GM23338 (cell line): ENCODE results near the gene CIAO3. TPM values are rescaled to one million over a fixed set of nuclear protein-coding genes. Genes with fewer than 3 reads are reported as not detected.

Experiments
- ATAC-seq: fragments of 200-7000 bp; cut with Tn5 transposase; 3 replicates; pipeline ENCODE4 v1.9.1; 2020
- DNase-seq: peaks from one replicate; pipeline ENCODE4 v3.0.0-alpha.2; 2015; ENCODE audit warnings: low spot score
- H2AFZ ChIP-seq: fragments of 200-600 bp; sonication (generic); 2 replicates; pipeline ENCODE4 v1.8.0; 2016; ENCODE audit warnings: antibody characterized with exemption, mild to moderate bottlenecking, moderate library complexity
- H3F3A ChIP-seq: fragments of 200-600 bp; sonication (generic); replicated peaks from 2 replicates; pipeline ENCODE4 v1.8.0; 2017; ENCODE audit warnings: antibody characterized with exemption, mixed run types, low read depth
- H3K27ac ChIP-seq: fragments of 200-600 bp; sonication (generic); 2 replicates; pipeline ENCODE4 v1.6.1; 2016; ENCODE audit warnings: low read depth
- H3K27me3 ChIP-seq: fragments of 200-600 bp; sonication (generic); 2 replicates; pipeline ENCODE4 v1.8.0; 2016; ENCODE audit warnings: mild to moderate bottlenecking, mixed run types, moderate library complexity; ENCODE audit not compliant: insufficient read depth
- H3K36me3 ChIP-seq: fragments of 200-600 bp; sonication (generic); 2 replicates; pipeline ENCODE4 v1.8.0; 2016; ENCODE audit warnings: mild to moderate bottlenecking; ENCODE audit not compliant: insufficient read depth
- H3K4me1 ChIP-seq: fragments of 200-600 bp; sonication (generic); 2 replicates; pipeline ENCODE4 v1.8.0; 2016; ENCODE audit warnings: mild to moderate bottlenecking, moderate library complexity; ENCODE audit not compliant: insufficient read depth
- H3K4me2 ChIP-seq: fragments of 200-600 bp; sonication (generic); 2 replicates; pipeline ENCODE4 v1.7.1; 2017; ENCODE audit warnings: mixed run types
- H3K4me3 ChIP-seq: fragments of 200-600 bp; sonication (generic); 2 replicates; pipeline ENCODE4 v1.6.1; 2016; ENCODE audit warnings: mixed run types
- H3K79me2 ChIP-seq: fragments of 200-600 bp; sonication (generic); replicated peaks from 2 replicates; pipeline ENCODE4 v1.8.0; 2017; ENCODE audit warnings: mild to moderate bottlenecking; ENCODE audit not compliant: insufficient read depth
- H3K9me2 ChIP-seq: fragments of 200-600 bp; sonication (generic); 2 replicates; pipeline ENCODE4 v1.8.0; 2017; ENCODE audit not compliant: insufficient read depth
- H4K20me1 ChIP-seq: fragments of 200-600 bp; sonication (generic); replicated peaks from 2 replicates; pipeline ENCODE4 v1.8.0; 2017; ENCODE audit warnings: mild to moderate bottlenecking; ENCODE audit not compliant: insufficient read depth
- H3K27ac Mint-ChIP-seq: 2 replicates; pipeline ENCODE4 v1.8.0; 2020; ENCODE audit warnings: inconsistent platforms, mild to moderate bottlenecking, moderate library complexity, mixed read lengths
- H3K27me3 Mint-ChIP-seq: 3 replicates; pipeline ENCODE4 v1.8.0; 2022; ENCODE audit warnings: low read depth, mild to moderate bottlenecking, moderate library complexity, mixed read lengths, inconsistent platforms; ENCODE audit not compliant: insufficient read depth, poor library complexity
- H3K36me3 Mint-ChIP-seq: 3 replicates; pipeline ENCODE4 v1.8.0; 2021; ENCODE audit warnings: low read depth, mild to moderate bottlenecking, inconsistent platforms, moderate library complexity, mixed read lengths
- H3K4me1 Mint-ChIP-seq: 3 replicates; pipeline ENCODE4 v1.8.0; 2020; ENCODE audit warnings: mild to moderate bottlenecking, inconsistent platforms, mixed read lengths
- H3K4me3 Mint-ChIP-seq: 3 replicates; pipeline ENCODE4 v1.8.0; 2021; ENCODE audit warnings: moderate library complexity, mild to moderate bottlenecking, inconsistent platforms, mixed read lengths
- H3K9me3 Mint-ChIP-seq: 3 replicates; pipeline ENCODE4 v1.8.0; 2020; ENCODE audit warnings: moderate library complexity, mild to moderate bottlenecking, inconsistent platforms, mixed read lengths
- CREB1 ChIP-seq: fragments of 250-450 bp; sonication (Bioruptor Pico); IDR thresholded peaks from 2 replicates; pipeline ENCODE4 v1.5.0; 2020; ENCODE audit warnings: low read depth, mild to moderate bottlenecking, moderate library complexity
- CTCF ChIP-seq, 2 experiments: fragments of 200-600 bp in 1 of 2; sonication (generic) in 1 of 2; conservative IDR thresholded peaks; 2 replicates each; pipeline versions ENCODE4 v1.5.1 to v1.6.1; 2016 to 2017; ENCODE audit warnings: antibody characterized with exemption in 2 of 2, low read depth in 2 of 2, mild to moderate bottlenecking in 2 of 2, moderate library complexity in 1 of 2
- ETS1 ChIP-seq: IDR thresholded peaks from 2 replicates; pipeline ENCODE4 v1.6.1; 2016; ENCODE audit warnings: antibody characterized with exemption
- EZH2 ChIP-seq: fragments of 200-600 bp; sonication (generic); IDR thresholded peaks from one replicate; pipeline ENCODE4 v1.8.0; 2017; ENCODE audit warnings: antibody characterized with exemption, mild to moderate bottlenecking, low read depth; ENCODE audit not compliant: unreplicated experiment
- JUNB ChIP-seq: IDR thresholded peaks from one replicate; pipeline ENCODE4 v1.6.1; 2016; ENCODE audit warnings: antibody characterized with exemption; ENCODE audit not compliant: unreplicated experiment
- NANOG ChIP-seq: IDR thresholded peaks from 2 replicates; pipeline ENCODE4 v1.6.1; 2016; ENCODE audit warnings: antibody characterized with exemption, borderline replicate concordance
- POLR2AphosphoS5 ChIP-seq: IDR thresholded peaks from 2 replicates; pipeline ENCODE4 v1.6.1; 2016; ENCODE audit warnings: antibody characterized with exemption, low read depth
- REST ChIP-seq: IDR thresholded peaks from one replicate; pipeline ENCODE4 v1.6.1; 2018; ENCODE audit warnings: antibody characterized with exemption; ENCODE audit not compliant: unreplicated experiment
- STAT1 ChIP-seq: IDR thresholded peaks from one replicate; pipeline ENCODE4 v1.6.1; 2016; ENCODE audit warnings: antibody characterized with exemption; ENCODE audit not compliant: unreplicated experiment
- ZNF331 ChIP-seq: fragments of 250-450 bp; sonication (Bioruptor Pico); IDR thresholded peaks from 2 replicates; pipeline ENCODE4 v1.5.0; 2020; ENCODE audit warnings: low read depth, mild to moderate bottlenecking, moderate library complexity
- ZNF462 ChIP-seq: fragments of 250-450 bp; sonication (Bioruptor Pico); IDR thresholded peaks from 2 replicates; pipeline ENCODE4 v1.5.0; 2020; ENCODE audit warnings: mild to moderate bottlenecking, moderate library complexity
- polyA plus RNA-seq: library from polyadenylated mRNA; unstranded; fragments of >200 nt; fragmentation: Nextera tagmentation; extraction: Ambion mirVana; gene quantifications from 2 replicates; pipeline ENCODE4 v1.2.1, GENCODE V29; 2016
- total RNA-seq: library from RNA; depleted of rRNA; stranded (reverse); fragments of >200 nt; shearing (Covaris generic); gene quantifications from 2 replicates; pipeline ENCODE4 v1.2.3, GENCODE V29; 2014

The CIAO3 gene
- total and polyA plus RNA-seq, 2 experiments from 2014 or later, result 13.0 to 42.3 TPM

- Mint-ChIP-seq H3K4me3 (no peak overlapping the region), H3K27ac (no peak overlapping the region), H3K27me3 (peaks cover 13% of the 10 kb centered on the region), H3K4me1 (no peaks in the 10 kb centered on the region; the same call in 1 of the 3 replicates), H3K36me3 (no peaks in the 10 kb centered on the region), H3K9me3 (no peaks in the 10 kb centered on the region; the same call in 2 of the 3 replicates)
- Histone ChIP-seq H3K79me2 (no peaks in the 10 kb centered on the region), H2AFZ (no peak overlapping the region), H4K20me1 (no peaks in the 10 kb centered on the region), H3K4me2 (no peak overlapping the region), H3K4me1 (no peaks in the 10 kb centered on the region), H3K27ac (no peak overlapping the region), H3K4me3 (no peak overlapping the region), H3K9me2 (no peaks in the 10 kb centered on the region), H3K27me3 (no peaks in the 10 kb centered on the region), H3F3A (0 out of 2 replicates have a peak, but pooled peaks cover 3% of the 10 kb centered on the region), H3K36me3 (no peaks in the 10 kb centered on the region)
- DNase-seq (no peak), ATAC-seq (no peak)
- TF ChIP-seq NANOG, result no peak
- no peak for TF ChIP-seq ETS1
- no peak for TF ChIP-seq CTCF (conservative IDR thresholded peaks at IDR 0.05; ENCODE audit: low read depth in 2 of 2)
- TF ChIP-seq STAT1, result no peak
- TF ChIP-seq EZH2, result no peak
- TF ChIP-seq ZNF462, result no peak
- TF ChIP-seq POLR2AphosphoS5, result no peak
- TF ChIP-seq REST, result no peak
- TF ChIP-seq ZNF331 (CRISPR knock-in tag), result no peak
- no peak for TF ChIP-seq CREB1 (CRISPR knock-in tag)
- TF ChIP-seq JUNB, result no peak
These were observed 24.7 kb upstream of the CIAO3 start for GRCh38 chr16:765488-765865.
